Esophagus squamous epithelium (tissue), 5 donors: Measurements from ENCODE around the gene SLC27A1. TPM values are rescaled to one million over a fixed set of nuclear protein-coding genes. Genes with fewer than 3 reads are reported as not detected.

Experiments
- DNase-seq: peaks from one replicate; lab custom pipeline; 2025; lab: John Stamatoyannopoulos, UW
- H3K27ac ChIP-seq, 4 donors: fragments of 200-600 bp; sonication (generic); one replicate each; pipeline ENCODE4 v1.5.1; 2016 to 2019; ENCODE audit warnings: mild to moderate bottlenecking in 1 of 4
- H3K27me3 ChIP-seq, 4 donors: fragments of 200-600 bp; sonication (generic); 1 replicate in 3 of 4; 2 replicates in 1 of 4; pipeline versions ENCODE4 v1.5.1 to v1.6.0; 2017 to 2021; ENCODE audit warnings: antibody characterized with exemption in 1 of 4
- H3K36me3 ChIP-seq, 3 donors: fragments of 200-600 bp; sonication (generic); one replicate each; pipeline ENCODE4 v1.5.1; 2016 to 2019
- H3K4me1 ChIP-seq, 3 donors: fragments of 200-600 bp; sonication (generic); one replicate each; pipeline ENCODE4 v1.5.1; 2017 to 2019
- H3K4me3 ChIP-seq, 4 donors: fragments of 200-600 bp; sonication (generic); 1 replicate in 3 of 4; 2 replicates in 1 of 4; pipeline ENCODE4 v1.5.1; 2016 to 2019; ENCODE audit warnings: mild to moderate bottlenecking in 2 of 4, moderate library complexity in 1 of 4
- H3K9me3 ChIP-seq, 3 donors: fragments of 200-600 bp; sonication (generic); one replicate each; pipeline ENCODE4 v1.5.1; 2016 to 2019
- CTCF ChIP-seq, 6 experiments: fragments of 450-650 bp in 4 of 6; fragments of 200-600 bp in 2 of 6; sonication (generic) in 2 of 6; IDR thresholded peaks; one replicate each; pipeline ENCODE4 v1.5.1; 2016 to 2019; ENCODE audit warnings: antibody characterized with exemption in 6 of 6, mild to moderate bottlenecking in 4 of 6, moderate library complexity in 4 of 6
- POLR2A ChIP-seq, 4 donors: fragments of 450-650 bp; IDR thresholded peaks; one replicate each; pipeline ENCODE4 v1.6.1; 2017; ENCODE audit warnings: antibody characterized with exemption in 4 of 4, mild to moderate bottlenecking in 4 of 4, moderate library complexity in 3 of 4
- WGBS, 2 donors: methylation state at CpG; one replicate each; pipeline ENCODE4 v1.1.5; 2018; 5-methylcytosine and 5-hydroxymethylcytosine counted together
- intact Hi-C: fragments of 100-400 bp; cut with DNase I; formaldehyde crosslinking; loops from one replicate; pipeline ENCODE4 v1.15.0; 2022
- total RNA-seq, 4 donors: library from RNA; depleted of rRNA; stranded (reverse); fragments of >200 nt; gene quantifications; one replicate each; pipeline ENCODE4 v1.1.0, GENCODE V29; 2016
- donor health status: DM: yes; HTN: yes; CAD: no.

Gene SLC27A1
- total RNA-seq, 4 donors from 2014 or later = 4.1 to 19.5 (median 8.7) TPM

DNA sequence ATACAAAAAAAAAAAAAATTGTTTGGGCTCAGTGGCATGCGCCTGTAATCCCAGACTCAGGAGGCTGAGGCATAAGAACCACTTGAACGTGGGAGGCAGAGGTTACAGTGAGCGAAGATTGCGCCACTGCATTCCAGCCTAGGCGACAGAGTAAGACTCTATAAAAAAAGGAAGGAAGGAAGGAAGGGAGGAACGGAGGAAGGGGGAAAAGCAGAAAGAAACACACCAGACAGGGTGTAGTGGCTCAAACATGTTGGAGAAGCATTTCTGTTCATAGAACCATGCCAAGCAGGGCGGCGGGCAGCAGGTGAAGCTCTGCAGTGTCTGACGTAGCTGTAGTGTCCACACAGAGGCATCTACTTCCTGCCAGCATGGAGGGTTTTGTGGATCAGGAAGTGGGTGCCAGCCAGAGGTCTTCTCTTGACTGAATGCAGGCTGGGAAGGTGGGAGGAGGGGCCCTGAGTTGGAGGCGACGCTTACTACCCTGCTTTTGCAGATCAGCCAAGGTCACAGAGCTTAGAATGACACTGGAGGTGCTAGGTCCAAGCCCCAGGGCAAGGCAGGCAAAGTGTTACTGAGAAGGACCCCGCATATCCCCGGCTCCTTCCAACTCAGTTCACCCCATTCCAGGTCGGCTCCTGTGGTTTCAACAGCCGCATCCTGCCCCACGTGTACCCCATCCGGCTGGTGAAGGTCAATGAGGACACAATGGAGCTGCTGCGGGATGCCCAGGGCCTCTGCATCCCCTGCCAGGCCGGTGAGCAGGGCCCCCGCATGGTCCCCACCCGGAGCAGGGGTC, 29.5 kb downstream of the SLC27A1 start:
- intact Hi-C loops = no loop called here
- no peak overlapping the region for H3K4me3 ChIP-seq
- peaks cover 0 to 47% (median 9%) of the 10 kb centered on the region in 3 donors for H3K36me3 ChIP-seq
- H3K9me3 ChIP-seq = no peaks in the 10 kb centered on the region
- no peak for TF ChIP-seq CTCF (IDR thresholded peaks at IDR 0.05)
- TF ChIP-seq POLR2A (IDR thresholded peaks at IDR 0.05) = no peak
- H3K27ac ChIP-seq = peak overlapping the region in 2 of 4 donors; percentile 53 to 63
- WGBS, 2 donors = 48 to 63% methylated on average over 12 to 15 of the region's 21 CpGs
- peaks cover 0 to 20% (median 0%) of the 10 kb centered on the region in 3 donors for H3K4me1 ChIP-seq
- H3K27me3 ChIP-seq = no peaks in the 10 kb centered on the region
- no peak for DNase-seq

GRCh38 chr19:17500447-17501198, 30.3 kb downstream of the SLC27A1 start:
- TF ChIP-seq POLR2A (IDR thresholded peaks at IDR 0.05) = no peak
- TF ChIP-seq CTCF (IDR thresholded peaks at IDR 0.05) = no peak
- 88 to 93% methylated on average over 8 to 12 of the region's 27 CpGs for WGBS, 2 donors
- no peaks in the 10 kb centered on the region for H3K27me3 ChIP-seq
- H3K36me3 ChIP-seq = peaks cover 0 to 54% (median 13%) of the 10 kb centered on the region in 3 donors
- H3K4me3 ChIP-seq = no peak overlapping the region
- H3K4me1 ChIP-seq = peaks cover 0 to 27% (median 0%) of the 10 kb centered on the region in 3 donors
- peak overlapping the region in 2 of 4 donors; percentile 53 to 63 for H3K27ac ChIP-seq
- intact Hi-C loops = no loop called here
- DNase-seq = no peak
- no peaks in the 10 kb centered on the region for H3K9me3 ChIP-seq

DNA sequence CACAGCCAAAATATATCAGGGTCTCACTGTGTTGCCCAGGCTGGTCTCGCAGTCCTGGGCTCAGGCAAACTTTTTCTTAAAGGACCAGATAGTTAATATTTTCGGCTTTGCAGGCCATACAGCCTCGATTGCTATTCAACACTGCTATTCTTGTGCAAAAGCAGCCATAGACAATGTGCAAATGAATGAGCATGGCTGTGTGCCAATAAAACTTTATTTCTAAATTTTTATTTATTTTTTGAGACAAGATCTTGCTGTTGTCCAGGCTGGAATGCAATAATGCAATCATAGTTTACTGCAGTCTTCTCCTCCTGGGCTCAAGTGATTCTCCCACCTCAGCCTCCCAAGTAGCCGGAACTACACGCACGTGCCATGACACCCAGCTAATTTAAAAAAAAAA, 32.9 kb downstream of the SLC27A1 start:
- Histone ChIP-seq H3K4me3 (no peak overlapping the region), H3K27me3 (no peaks in the 10 kb centered on the region), H3K4me1 (peaks cover 0 to 29% (median 0%) of the 10 kb centered on the region in 3 donors), H3K36me3 (peaks cover 0 to 51% (median 7%) of the 10 kb centered on the region in 3 donors), H3K9me3 (no peaks in the 10 kb centered on the region), H3K27ac (no peak overlapping the region)
- intact Hi-C loops = no loop called here
- no peak for DNase-seq
- WGBS, 2 donors = 85 to 87% methylated on average over 3 to 6 of the region's 6 CpGs
- TF ChIP-seq POLR2A (IDR thresholded peaks at IDR 0.05) (no peak), CTCF (IDR thresholded peaks at IDR 0.05) (no peak)

- H3K9me3 ChIP-seq = no peaks in the 10 kb centered on the region
- H3K36me3 ChIP-seq = peaks cover 0 to 51% (median 7%) of the 10 kb centered on the region in 3 donors
- H3K27ac ChIP-seq = peak overlapping the region in 1 of 4 donors; percentile 7
- TF ChIP-seq CTCF (IDR thresholded peaks at IDR 0.05) (no peak), POLR2A (IDR thresholded peaks at IDR 0.05) (no peak)
- 75 to 91% methylated on average over 1 to 2 of the region's 2 CpGs for WGBS, 2 donors
- no peak overlapping the region for H3K4me3 ChIP-seq
- peaks cover 0 to 36% (median under 1%) of the 10 kb centered on the region in 3 donors for H3K4me1 ChIP-seq
- intact Hi-C loops = no loop called here
- no peak for DNase-seq
- H3K27me3 ChIP-seq = no peaks in the 10 kb centered on the region
Measured at GRCh38 chr19:17504030-17504429, 33.7 kb downstream of the SLC27A1 start.
